ENCODE results near the gene C21orf91. TPM values are rescaled to one million over a fixed set of nuclear protein-coding genes. Genes with fewer than 3 reads are reported as not detected.

The C21orf91 gene
- polyA plus RNA-seq, 3 donors, result 4.6 to 22.3 (median 18.9) TPM

- no peak overlapping the region for H3K27ac Mint-ChIP-seq
- Histone ChIP-seq H3K27me3 (ENCODE audit: control insufficient read depth in 2 of 2, insufficient read depth in 2 of 2, low read length in 2 of 2) (no peaks in the 10 kb centered on the region), H3K79me2 (ENCODE audit: insufficient read depth, low read length) (no peaks in the 10 kb centered on the region), H3K4me1 (ENCODE audit: control insufficient read depth in 1 of 2, insufficient read depth in 2 of 2, low read length in 2 of 2) (peaks cover 14 to 19% of the 10 kb centered on the region in 2 donors), H3K36me3 (replicated peaks in 1 of 2; ENCODE audit: control insufficient read depth in 1 of 2, insufficient read depth in 2 of 2, low read length in 2 of 2) (no peaks in the 10 kb centered on the region), H4K20me1 (ENCODE audit: insufficient read depth, low read length) (no peaks in the 10 kb centered on the region), H3K4me3 (replicated peaks in 1 of 3; ENCODE audit: low read depth in 2 of 3, low read length in 3 of 3) (no peak overlapping the region), H3K27ac (ENCODE audit: low read depth in 1 of 2, low read length in 2 of 2) (no peak overlapping the region), H3K4me2 (replicated peaks; ENCODE audit: extremely low read depth, low read length, poor library complexity, severe bottlenecking) (no peak overlapping the region), H2AFZ (ENCODE audit: insufficient read depth, low read depth, low read length, poor library complexity, severe bottlenecking) (no peak overlapping the region), H3K9me3 (replicated peaks in 1 of 2; ENCODE audit: control insufficient read depth in 1 of 2, insufficient read depth in 1 of 2, low read length in 2 of 2) (peaks cover 0 to 3% of the 10 kb centered on the region in 2 donors), H3K9ac (ENCODE audit: insufficient read depth, low read length, poor library complexity, severe bottlenecking) (no peak overlapping the region)
- intact Hi-C loops (cut with micrococcal nuclease), result no loop called here
- TF ChIP-seq CTCF (IDR thresholded peaks at IDR 0.05), result no peak
- DNase-seq, result no peak
- peaks cover 20% of the 10 kb centered on the region for H3K4me1 Mint-ChIP-seq
- H3K36me3 Mint-ChIP-seq, result no peaks in the 10 kb centered on the region
- peaks cover 0 to 3% (median 0%) of the 10 kb centered on the region in 3 donors for H3K27me3 Mint-ChIP-seq (ENCODE audit: low read depth in 3 of 3)
- H3K9me3 Mint-ChIP-seq, result peaks cover 0 to 11% (median 5%) of the 10 kb centered on the region in 7 donors
- H3K4me3 Mint-ChIP-seq, result no peak overlapping the region
- no CpG with 5 or more reads among the region's 4 CpGs for WGBS (ENCODE audit: insufficient coverage)
These were observed 59.5 kb downstream of the C21orf91 start for GRCh38 chr21:17759511-17760178.

GRCh38 chr21:17758683-17759082 is 60.5 kb downstream of the C21orf91 start:
- Mint-ChIP-seq H3K9me3 (peaks cover 0 to 11% (median 3%) of the 10 kb centered on the region in 7 donors), H3K27ac (peak overlapping the region in 6 of 7 donors; percentile 20 to 85 (median 43)), H3K4me3 (peak overlapping the region in 1 of 2 donors; percentile 72), H3K4me1 (peaks cover 25% of the 10 kb centered on the region), H3K36me3 (no peaks in the 10 kb centered on the region), H3K27me3 (ENCODE audit: low read depth in 3 of 3) (no peaks in the 10 kb centered on the region)
- H3K4me3 ChIP-seq (replicated peaks in 1 of 3; ENCODE audit: low read depth in 2 of 3, low read length in 3 of 3), result no peak overlapping the region
- H3K27ac ChIP-seq (ENCODE audit: low read depth in 1 of 2, low read length in 2 of 2), result peak overlapping the region; percentile 26 to 52
- H4K20me1 ChIP-seq (ENCODE audit: insufficient read depth, low read length), result no peaks in the 10 kb centered on the region
- no peaks in the 10 kb centered on the region for H3K79me2 ChIP-seq (ENCODE audit: insufficient read depth, low read length)
- DNase-seq, result peak; percentile 11 to 36 (median 26)
- H3K9ac ChIP-seq (ENCODE audit: insufficient read depth, low read length, poor library complexity, severe bottlenecking), result no peak overlapping the region
- peak overlapping the region; percentile 33 for H3K4me2 ChIP-seq (replicated peaks; ENCODE audit: extremely low read depth, low read length, poor library complexity, severe bottlenecking)
- WGBS (ENCODE audit: insufficient coverage), result 20% methylated on average over 4 of the region's 4 CpGs
- peaks cover 23 to 28% of the 10 kb centered on the region in 2 donors for H3K4me1 ChIP-seq (ENCODE audit: control insufficient read depth in 1 of 2, insufficient read depth in 2 of 2, low read length in 2 of 2)
- no peak overlapping the region for H2AFZ ChIP-seq (ENCODE audit: insufficient read depth, low read depth, low read length, poor library complexity, severe bottlenecking)
- no peak for TF ChIP-seq CTCF (IDR thresholded peaks at IDR 0.05)
- H3K36me3 ChIP-seq (replicated peaks in 1 of 2; ENCODE audit: control insufficient read depth in 1 of 2, insufficient read depth in 2 of 2, low read length in 2 of 2), result no peaks in the 10 kb centered on the region
- no peaks in the 10 kb centered on the region for H3K27me3 ChIP-seq (ENCODE audit: control insufficient read depth in 2 of 2, insufficient read depth in 2 of 2, low read length in 2 of 2)
- H3K9me3 ChIP-seq (replicated peaks in 1 of 2; ENCODE audit: control insufficient read depth in 1 of 2, insufficient read depth in 1 of 2, low read length in 2 of 2), result peaks cover 0 to 3% of the 10 kb centered on the region in 2 donors
- intact Hi-C loops (cut with micrococcal nuclease), result no loop called here

Data from CD14-positive monocyte (primary cell).